Naive thymus-derived CD8-positive, alpha-beta T cell (primary cell): ENCODE data around the gene DNAH11. TPM values are rescaled to one million over a fixed set of nuclear protein-coding genes. Genes with fewer than 3 reads are reported as not detected.
"Not testable (repeated sequence)": the region's sequence is repeated elsewhere in the genome, so short reads cannot be mapped to it uniquely, and the experiment has no call there.

ENCODE experiments used
- ATAC-seq, 2 donors: fragments of 150-1000 bp; cut with Tn5 transposase in 1 of 2; sonication (Bioruptor Pico), chemical (Tn5 transposase) in 1 of 2; 1 replicate in 1 of 2; 2 replicates in 1 of 2; pipeline ENCODE4 v1.10.0; 2021; ENCODE audit warnings: mild to moderate bottlenecking in 2 of 2, moderate library complexity in 2 of 2
- POLR2A ChIA-PET: fragments of 350-600 bp; sonication (Branson Sonifier 250); formaldehyde crosslinking; loops from one replicate; lab custom pipeline; 2021; ENCODE audit warnings: antibody characterized with exemption; lab: Charles Lee
- DNase-seq, 10 donors: peaks; one replicate each; pipeline versions ENCODE4 v3.0.0 to v3.0.0-alpha.2; 2020 to 2022
- H3K27ac Mint-ChIP-seq, 10 donors: one replicate each; pipeline ENCODE4 v1.8.0; 2020 to 2022; ENCODE audit warnings: mild to moderate bottlenecking in 10 of 10, mixed read lengths in 10 of 10, moderate library complexity in 4 of 10, inconsistent platforms in 1 of 10
- H3K27me3 Mint-ChIP-seq, 5 donors: one replicate each; pipeline ENCODE4 v1.8.0; 2021 to 2022; ENCODE audit warnings: mixed read lengths in 5 of 5
- H3K36me3 Mint-ChIP-seq, 3 donors: one replicate each; pipeline ENCODE4 v1.8.0; 2020 to 2022; ENCODE audit warnings: mixed read lengths in 3 of 3, mild to moderate bottlenecking in 2 of 3, inconsistent platforms in 1 of 3
- H3K4me1 Mint-ChIP-seq, 4 donors: one replicate each; pipeline ENCODE4 v1.8.0; 2021 to 2022; ENCODE audit warnings: mixed read lengths in 4 of 4
- H3K4me3 Mint-ChIP-seq, 10 donors: one replicate each; pipeline ENCODE4 v1.8.0; 2020 to 2022; ENCODE audit warnings: mild to moderate bottlenecking in 10 of 10, mixed read lengths in 10 of 10, moderate library complexity in 6 of 10, inconsistent platforms in 1 of 10
- H3K9me3 Mint-ChIP-seq, 9 donors: one replicate each; pipeline ENCODE4 v1.8.0; 2020 to 2022; ENCODE audit warnings: mixed read lengths in 9 of 9, mild to moderate bottlenecking in 3 of 9, inconsistent platforms in 1 of 9, moderate library complexity in 1 of 9
- polyA plus RNA-seq, 3 donors: library from polyadenylated mRNA; unstranded; fragments of 300-500 nt; fragmentation: Illumina TruSeq; gene quantifications; one replicate each; pipeline ENCODE4 v1.2.3, GENCODE V29; 2021
- total RNA-seq, 8 experiments: library from RNA in 2 of 8; stranded (reverse) in 2 of 8; gene quantifications; one replicate each; pipeline ENCODE4 v1.2.3 and lab custom pipeline; 2021 to 2026

Gene DNAH11
- total and polyA plus RNA-seq, 5 experiments from 2014 or later, result 0.19 to 0.44 (median 0.23) TPM; not detected in 2

DNA sequence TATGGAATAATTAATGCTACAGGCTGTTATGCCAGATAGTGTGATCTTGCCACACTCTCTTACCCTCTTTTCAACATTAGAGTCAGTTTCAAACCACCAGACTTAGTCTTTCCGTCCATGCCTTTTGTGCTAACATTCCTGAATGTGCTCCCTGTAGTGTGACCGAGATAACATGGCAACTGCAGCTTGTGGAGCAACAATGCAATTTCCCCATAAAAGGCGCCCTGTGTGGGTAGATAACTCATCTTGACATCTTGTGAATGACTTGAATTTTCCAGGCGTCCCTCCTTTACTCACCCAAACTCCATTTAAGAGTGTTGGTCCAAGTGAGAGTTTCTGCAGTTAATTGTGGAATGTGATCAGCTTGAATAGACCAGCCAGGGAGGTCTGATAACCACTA is 99.6 kb downstream of the DNAH11 start:
- peaks cover 0 to 7% (median 4%) of the 10 kb centered on the region in 9 donors for H3K9me3 Mint-ChIP-seq
- peaks cover 0 to 6% (median 3%) of the 10 kb centered on the region in 3 donors for H3K36me3 Mint-ChIP-seq
- H3K4me3 Mint-ChIP-seq, result no peak overlapping the region
- ATAC-seq (no peak), DNase-seq (no peak)
- peaks cover 6 to 24% (median 14%) of the 10 kb centered on the region in 5 donors for H3K27me3 Mint-ChIP-seq
- H3K27ac Mint-ChIP-seq, result no peak overlapping the region
- H3K4me1 Mint-ChIP-seq, result peaks cover 0 to 2% (median 0%) of the 10 kb centered on the region in 4 donors
- POLR2A ChIA-PET, result no interaction called here

DNA sequence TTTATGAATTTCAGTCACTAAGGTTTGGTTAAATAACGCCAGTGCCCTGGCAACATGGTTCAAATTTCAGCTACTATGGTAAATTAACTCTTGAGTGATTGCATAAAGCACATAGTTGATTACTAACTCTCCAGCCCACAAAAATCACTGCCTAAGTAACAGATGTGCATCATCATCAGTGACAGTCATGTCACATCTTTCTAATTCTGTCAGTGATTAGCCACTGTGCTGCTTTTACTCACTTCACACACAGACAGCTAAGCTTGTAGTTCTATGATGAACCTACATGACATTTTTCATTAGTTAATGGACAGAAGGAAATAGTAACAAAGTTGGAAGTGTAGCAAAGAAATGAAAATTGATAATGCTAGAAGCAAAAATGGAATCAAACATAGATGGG is 108.9 kb downstream of the DNAH11 start:
- H3K27ac Mint-ChIP-seq, result no peak overlapping the region
- no peaks in the 10 kb centered on the region for H3K4me1 Mint-ChIP-seq
- DNase-seq (no peak), ATAC-seq (no peak)
- H3K27me3 Mint-ChIP-seq, result peaks cover 0 to 1% (median 0%) of the 10 kb centered on the region in 5 donors
- POLR2A ChIA-PET, result no interaction called here
- H3K4me3 Mint-ChIP-seq, result no peak overlapping the region
- peaks cover 0 to 8% (median 3%) of the 10 kb centered on the region in 3 donors for H3K36me3 Mint-ChIP-seq
- H3K9me3 Mint-ChIP-seq, result peaks cover 0 to 14% (median 3%) of the 10 kb centered on the region in 9 donors

DNA sequence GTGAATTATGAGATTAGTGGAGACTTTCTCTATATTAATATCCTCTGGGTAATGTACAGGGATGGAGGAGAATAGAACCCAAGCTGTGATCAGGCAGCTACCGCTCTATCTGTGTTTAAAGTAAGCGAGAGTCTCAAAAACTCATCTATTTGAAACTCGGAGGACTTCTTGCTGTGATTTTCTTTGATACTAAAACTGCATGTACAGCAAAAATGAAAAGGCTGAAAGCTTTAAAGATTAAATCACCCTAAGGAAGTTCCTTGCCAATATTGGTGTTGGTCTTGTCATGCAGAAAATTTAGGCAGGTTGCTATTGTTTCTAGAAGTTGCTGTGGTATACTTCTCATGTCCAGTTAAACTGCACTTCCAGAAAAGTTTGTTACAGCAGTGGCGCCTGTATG is 110.8 kb downstream of the DNAH11 start:
- no peaks in the 10 kb centered on the region for H3K9me3 Mint-ChIP-seq
- no peak for ATAC-seq
- no peak overlapping the region for H3K27ac Mint-ChIP-seq
- DNase-seq, result no peak
- H3K27me3 Mint-ChIP-seq, result no peaks in the 10 kb centered on the region
- POLR2A ChIA-PET, result no interaction called here
- no peaks in the 10 kb centered on the region for H3K36me3 Mint-ChIP-seq
- H3K4me1 Mint-ChIP-seq, result no peaks in the 10 kb centered on the region
- no peak overlapping the region for H3K4me3 Mint-ChIP-seq

DNA sequence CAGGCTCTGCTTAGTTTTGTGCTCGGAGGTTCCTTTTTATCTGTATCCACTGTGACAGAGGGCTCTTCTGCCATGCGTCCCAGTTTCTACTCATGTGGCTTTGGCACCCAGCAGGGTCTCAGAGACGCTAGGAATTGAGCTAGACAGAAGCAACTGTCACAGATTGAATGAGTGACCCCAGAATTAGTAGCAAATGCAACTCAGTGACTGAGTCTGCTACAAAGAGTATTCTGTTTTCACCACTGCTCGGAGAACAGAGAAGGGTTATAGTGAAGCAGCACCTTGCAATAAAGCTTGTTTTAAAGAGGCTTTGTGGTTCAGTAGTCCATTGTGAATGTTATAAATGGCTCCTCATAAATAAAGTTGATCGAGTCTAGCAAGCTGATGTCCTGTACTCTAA is 113.2 kb downstream of the DNAH11 start:
- DNase-seq (no peak), ATAC-seq (no peak)
- no peaks in the 10 kb centered on the region for H3K36me3 Mint-ChIP-seq
- no peak overlapping the region for H3K27ac Mint-ChIP-seq
- H3K4me1 Mint-ChIP-seq, result no peaks in the 10 kb centered on the region
- peaks cover 0 to 2% (median 0%) of the 10 kb centered on the region in 5 donors for H3K27me3 Mint-ChIP-seq
- H3K9me3 Mint-ChIP-seq, result peaks cover 0 to 12% (median 2%) of the 10 kb centered on the region in 9 donors
- H3K4me3 Mint-ChIP-seq, result no peak overlapping the region
- POLR2A ChIA-PET, result no interaction called here

DNA sequence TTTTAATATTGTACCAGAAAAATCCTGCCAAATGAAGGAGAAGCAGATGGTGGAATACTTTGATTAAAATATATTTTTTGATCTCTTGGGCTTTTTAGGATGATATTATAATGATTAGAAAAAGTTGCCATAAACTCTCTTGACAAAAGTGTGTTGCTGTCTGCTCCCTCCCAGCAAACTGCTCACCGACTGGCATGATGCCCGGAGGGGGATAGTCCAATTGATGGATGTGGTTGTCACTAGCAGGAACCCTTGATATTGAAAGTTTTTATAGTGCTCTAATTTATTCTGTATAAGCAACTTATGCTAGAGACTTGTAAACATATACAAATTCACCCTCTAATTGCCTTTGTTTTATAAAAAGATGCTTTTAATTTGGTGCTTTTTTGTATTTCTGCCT is 114.0 kb downstream of the DNAH11 start:
- Mint-ChIP-seq H3K27ac (no peak overlapping the region), H3K4me3 (no peak overlapping the region), H3K9me3 (peaks cover 0 to 19% (median 7%) of the 10 kb centered on the region in 9 donors), H3K4me1 (no peaks in the 10 kb centered on the region), H3K27me3 (peaks cover 0 to 2% (median 0%) of the 10 kb centered on the region in 5 donors), H3K36me3 (peaks cover 0 to 4% (median 0%) of the 10 kb centered on the region in 3 donors)
- POLR2A ChIA-PET, result no interaction called here
- DNase-seq (no peak), ATAC-seq (no peak)

DNA sequence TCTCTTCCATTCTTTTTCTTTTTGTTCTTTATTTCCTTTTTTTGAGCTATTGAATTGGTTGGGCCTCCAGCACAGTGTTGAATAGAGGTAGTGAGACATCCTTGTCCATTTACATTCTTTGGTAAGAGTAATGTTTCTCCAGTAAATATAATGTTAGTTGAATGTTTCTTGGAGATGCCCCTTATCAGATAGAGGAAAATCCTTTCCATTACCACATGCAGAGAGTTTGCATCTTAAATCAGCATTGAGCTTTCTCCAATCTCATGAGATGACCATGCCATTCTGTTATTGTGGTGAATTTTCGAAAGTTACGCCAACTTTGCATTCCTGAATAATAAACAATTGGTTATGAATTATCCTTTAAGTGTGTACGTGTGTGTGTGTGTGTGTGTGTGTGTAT is 127.7 kb downstream of the DNAH11 start:
- H3K27ac Mint-ChIP-seq, result no peak overlapping the region
- ATAC-seq (no peak), DNase-seq (no peak)
- no peaks in the 10 kb centered on the region for H3K4me1 Mint-ChIP-seq
- no peaks in the 10 kb centered on the region for H3K36me3 Mint-ChIP-seq
- H3K4me3 Mint-ChIP-seq, result no peak overlapping the region
- no peaks in the 10 kb centered on the region for H3K27me3 Mint-ChIP-seq
- POLR2A ChIA-PET, result no interaction called here
- no peaks in the 10 kb centered on the region for H3K9me3 Mint-ChIP-seq

DNA sequence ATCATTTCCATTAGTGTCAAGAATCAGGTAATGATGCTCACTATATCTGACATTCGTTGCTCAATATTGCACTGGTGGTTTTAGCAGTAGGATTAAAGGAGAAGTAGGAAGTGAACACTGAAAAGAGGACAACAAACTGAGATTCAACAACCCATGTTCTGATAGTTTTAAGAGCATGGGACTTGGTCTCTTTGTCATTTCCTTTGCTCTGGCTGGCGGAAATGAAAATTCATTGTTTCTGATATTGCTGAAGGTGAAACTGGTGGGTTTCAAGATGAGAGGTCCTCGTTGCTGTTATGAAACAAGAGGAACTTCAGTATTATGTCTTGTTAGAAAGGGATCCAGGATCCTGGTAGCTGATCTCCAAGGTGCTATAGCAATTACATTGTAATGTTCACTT is 129.0 kb downstream of the DNAH11 start:
- ATAC-seq, result no peak
- Mint-ChIP-seq H3K27me3 (no peaks in the 10 kb centered on the region), H3K4me3 (no peak overlapping the region), H3K27ac (no peak overlapping the region), H3K4me1 (no peaks in the 10 kb centered on the region), H3K9me3 (no peaks in the 10 kb centered on the region), H3K36me3 (no peaks in the 10 kb centered on the region)
- POLR2A ChIA-PET, result no interaction called here
- DNase-seq, result no peak

DNA sequence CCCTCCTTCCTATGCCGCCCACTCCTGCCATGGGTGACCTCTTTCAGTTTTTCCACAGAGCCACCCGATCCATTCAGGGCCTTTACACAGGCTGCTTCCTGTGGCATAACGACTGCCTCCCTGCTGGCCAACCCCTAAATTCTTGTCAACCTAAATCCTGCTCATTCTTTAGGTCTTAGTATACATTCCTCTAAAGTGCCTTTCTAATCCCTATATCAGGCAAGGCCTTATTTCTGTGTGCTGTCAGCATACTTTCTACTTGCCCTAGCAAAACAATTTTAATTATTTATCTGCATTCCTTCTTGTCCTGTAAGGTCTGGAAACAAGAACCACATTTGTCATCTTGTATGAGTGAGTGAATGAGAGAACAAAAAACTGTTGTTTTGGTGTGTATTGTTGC is 132.4 kb downstream of the DNAH11 start:
- no peak overlapping the region for H3K27ac Mint-ChIP-seq
- no peak for DNase-seq
- no peaks in the 10 kb centered on the region for H3K4me1 Mint-ChIP-seq
- ATAC-seq, result no peak
- no peak overlapping the region for H3K4me3 Mint-ChIP-seq
- POLR2A ChIA-PET, result no interaction called here
- H3K9me3 Mint-ChIP-seq, result peaks cover 0 to 5% (median 0%) of the 10 kb centered on the region in 9 donors
- H3K27me3 Mint-ChIP-seq, result peaks cover 0 to 5% (median 2%) of the 10 kb centered on the region in 5 donors
- H3K36me3 Mint-ChIP-seq, result peaks cover 0 to 4% (median 0%) of the 10 kb centered on the region in 3 donors

DNA sequence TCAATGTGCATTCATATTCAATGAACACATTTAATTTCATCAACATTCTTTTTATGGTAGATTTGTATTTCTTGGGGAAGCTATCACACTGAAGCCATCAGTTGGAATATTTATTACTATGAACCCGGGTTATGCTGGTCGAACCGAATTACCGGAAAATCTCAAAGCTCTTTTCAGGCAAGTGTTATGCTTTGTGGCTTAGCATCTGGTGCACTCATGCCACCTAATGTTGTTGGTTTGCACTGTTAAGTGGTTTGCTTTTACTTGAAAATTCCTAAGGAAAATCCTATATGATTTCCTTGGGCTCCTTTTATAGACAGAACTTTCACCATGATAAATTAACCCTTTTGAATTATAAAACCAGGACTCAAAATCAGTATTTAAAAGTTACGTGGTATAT is 147.9 kb downstream of the DNAH11 start:
- no peak overlapping the region for H3K27ac Mint-ChIP-seq
- ATAC-seq (no peak), DNase-seq (no peak)
- no peaks in the 10 kb centered on the region for H3K36me3 Mint-ChIP-seq
- peaks cover 0 to 10% (median 0%) of the 10 kb centered on the region in 9 donors for H3K9me3 Mint-ChIP-seq
- peaks cover 2 to 11% (median 4%) of the 10 kb centered on the region in 5 donors for H3K27me3 Mint-ChIP-seq
- POLR2A ChIA-PET, result interaction anchor here (0.5 kb wide), 1 partner anchor 1123 kb away, joined by 3 read pairs; no protein-coding TSS in a partner anchor
- no peak overlapping the region for H3K4me3 Mint-ChIP-seq
- no peaks in the 10 kb centered on the region for H3K4me1 Mint-ChIP-seq

DNA sequence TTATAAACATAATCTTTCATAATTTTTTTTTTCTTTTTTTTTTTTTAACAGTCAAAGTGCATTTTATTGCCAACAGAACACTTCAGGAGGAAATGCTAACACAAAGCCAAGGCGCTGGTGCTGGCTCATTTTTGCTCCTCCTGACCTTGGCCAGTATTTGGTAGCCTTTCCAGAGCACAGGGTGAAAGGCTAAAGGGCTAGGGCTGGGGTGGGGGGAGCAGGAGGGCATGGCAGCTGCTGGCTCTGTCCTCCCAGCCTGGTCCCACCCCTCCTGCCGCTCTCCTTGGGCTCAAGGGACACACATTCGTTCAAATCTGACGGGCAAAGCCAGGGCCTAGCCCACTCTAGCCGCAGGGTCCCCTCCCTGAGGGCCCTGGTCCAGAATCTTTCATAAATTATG is 148.3 kb downstream of the DNAH11 start:
- peaks cover 2 to 11% (median 4%) of the 10 kb centered on the region in 5 donors for H3K27me3 Mint-ChIP-seq
- POLR2A ChIA-PET, H3K36me3 Mint-ChIP-seq, H3K27ac Mint-ChIP-seq, H3K4me1 Mint-ChIP-seq, DNase-seq, H3K4me3 Mint-ChIP-seq, H3K9me3 Mint-ChIP-seq, ATAC-seq: not testable (repeated sequence)

DNA sequence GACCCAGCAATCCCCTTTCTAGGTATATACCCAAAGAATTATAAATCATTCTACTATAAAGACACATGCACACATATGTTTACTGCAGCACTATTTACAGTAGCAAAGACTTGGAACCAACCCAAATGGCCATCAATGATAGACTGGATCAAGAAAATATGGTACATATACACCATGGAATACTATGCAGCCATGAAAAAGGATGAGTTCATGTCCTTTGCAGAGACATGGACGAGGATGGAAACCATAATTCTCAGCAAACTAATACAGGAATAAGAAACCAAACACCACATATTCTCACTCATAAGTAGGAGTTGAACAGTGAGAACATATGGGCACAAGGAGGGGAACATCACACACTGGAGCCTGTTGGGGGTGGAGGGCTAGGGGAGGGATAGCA is 157.7 kb downstream of the DNAH11 start:
- POLR2A ChIA-PET, H3K9me3 Mint-ChIP-seq, H3K4me1 Mint-ChIP-seq, H3K36me3 Mint-ChIP-seq, H3K4me3 Mint-ChIP-seq, DNase-seq, ATAC-seq, H3K27ac Mint-ChIP-seq: not testable (repeated sequence)
- peaks cover 0 to 10% (median 0%) of the 10 kb centered on the region in 5 donors for H3K27me3 Mint-ChIP-seq

DNA sequence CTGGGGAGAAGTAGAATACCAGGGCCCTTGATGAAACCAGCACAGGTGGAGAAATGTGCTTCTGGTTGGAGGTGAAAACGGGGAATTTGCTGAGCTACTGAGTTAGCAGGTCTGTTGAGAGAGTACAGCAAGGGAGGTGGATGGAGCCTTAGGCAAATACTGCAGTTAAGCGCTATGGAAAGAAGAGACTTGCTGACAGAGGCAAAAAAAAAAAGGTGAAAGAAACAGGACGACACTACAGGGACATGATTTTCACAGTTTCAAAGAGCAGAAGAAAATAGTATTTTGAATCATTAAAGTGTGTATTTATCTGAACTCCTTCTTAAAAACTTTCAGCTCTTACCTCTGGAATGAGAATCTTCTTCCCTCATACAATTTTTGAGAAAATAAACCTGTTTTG is 159.5 kb downstream of the DNAH11 start:
- H3K27ac Mint-ChIP-seq, result no peak overlapping the region
- peaks cover 0 to 2% (median 0%) of the 10 kb centered on the region in 3 donors for H3K36me3 Mint-ChIP-seq
- H3K4me1 Mint-ChIP-seq, result no peaks in the 10 kb centered on the region
- POLR2A ChIA-PET, result no interaction called here
- peaks cover 0 to 10% (median 0%) of the 10 kb centered on the region in 5 donors for H3K27me3 Mint-ChIP-seq
- ATAC-seq (no peak), DNase-seq (no peak)
- no peak overlapping the region for H3K4me3 Mint-ChIP-seq
- peaks cover 0 to 3% (median 0%) of the 10 kb centered on the region in 9 donors for H3K9me3 Mint-ChIP-seq

DNA sequence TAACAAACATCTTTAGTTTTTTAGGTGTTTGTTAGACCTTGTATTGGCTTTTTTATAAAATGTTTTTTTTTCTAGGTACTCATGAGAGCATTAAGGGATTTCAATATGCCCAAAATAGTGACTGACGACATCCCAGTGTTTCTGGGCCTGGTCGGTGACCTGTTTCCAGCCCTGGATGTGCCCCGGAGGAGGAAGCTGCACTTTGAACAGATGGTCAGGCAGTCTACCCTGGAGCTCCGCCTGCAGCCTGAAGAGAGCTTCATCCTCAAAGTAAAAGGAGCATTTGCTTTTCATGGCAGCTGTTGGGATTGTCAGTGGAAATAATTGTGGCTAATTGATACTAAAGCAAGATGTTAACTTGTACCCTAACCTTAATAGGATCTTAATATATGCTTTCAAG is 161.5 kb downstream of the DNAH11 start:
- Mint-ChIP-seq H3K27me3 (peaks cover 0 to 10% (median 3%) of the 10 kb centered on the region in 5 donors), H3K36me3 (no peaks in the 10 kb centered on the region), H3K27ac (no peak overlapping the region), H3K4me3 (no peak overlapping the region), H3K4me1 (no peaks in the 10 kb centered on the region), H3K9me3 (peaks cover 0 to 3% (median 0%) of the 10 kb centered on the region in 9 donors)
- DNase-seq (no peak), ATAC-seq (no peak)
- POLR2A ChIA-PET, result no interaction called here

DNA sequence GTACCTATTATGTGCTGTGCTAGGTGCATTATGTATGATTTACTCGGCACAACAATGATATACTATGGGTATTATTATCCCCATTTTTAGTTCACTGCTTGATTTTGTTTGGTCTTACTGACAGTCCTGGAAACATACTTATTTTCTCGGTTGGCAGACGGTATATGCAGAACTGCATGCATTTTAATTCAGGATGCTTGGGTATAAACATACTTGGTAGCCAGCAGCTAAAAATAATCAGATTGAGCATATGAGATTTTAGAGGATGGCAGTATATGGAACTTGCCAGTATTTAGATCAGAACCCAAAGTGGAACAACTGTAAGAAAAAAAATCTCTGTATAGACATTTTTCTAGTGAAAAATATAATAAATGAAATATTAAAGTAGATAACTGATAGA is 163.3 kb downstream of the DNAH11 start:
- POLR2A ChIA-PET, result no interaction called here
- Mint-ChIP-seq H3K27ac (no peak overlapping the region), H3K36me3 (no peaks in the 10 kb centered on the region), H3K27me3 (peaks cover 0 to 7% (median 0%) of the 10 kb centered on the region in 5 donors), H3K9me3 (no peaks in the 10 kb centered on the region), H3K4me3 (no peak overlapping the region), H3K4me1 (no peaks in the 10 kb centered on the region)
- DNase-seq (no peak), ATAC-seq (no peak)
